ENCODE results near the gene MT1E.
A peak's percentile ranks its signal among the peaks of the same experiment; 100 is the strongest.

MT1E gene

DNA sequence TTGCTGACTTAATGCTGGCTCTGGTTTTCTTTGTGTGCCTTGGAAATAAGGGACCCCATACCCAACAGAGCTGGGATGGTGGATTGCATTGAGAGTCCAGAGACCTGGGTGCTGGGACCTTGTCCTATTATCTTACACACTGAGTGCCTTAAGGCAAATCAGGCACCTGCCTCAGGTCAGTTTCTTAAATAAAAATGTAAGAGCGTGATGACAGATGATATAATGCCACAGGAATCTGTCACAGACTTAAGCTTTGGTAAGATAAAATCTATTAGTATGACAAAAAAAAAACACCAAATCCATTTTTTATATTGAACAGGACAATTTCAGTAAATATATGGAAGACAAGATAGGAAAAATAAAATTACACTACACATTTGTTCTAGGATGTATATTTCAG, 14.5 kb downstream of the MT1E start:
- DNase-seq: no peak
- Mint-ChIP-seq H3K27ac (no peak overlapping the region), H3K27me3 (ENCODE audit: low read depth, poor library complexity) (peaks cover 100% of the 10 kb centered on the region), H3K9me3 (no peaks in the 10 kb centered on the region), H3K4me1 (peaks cover 22% of the 10 kb centered on the region), H3K4me3 (no peak overlapping the region), H3K36me3 (ENCODE audit: low read depth) (no peaks in the 10 kb centered on the region)
- TF ChIP-seq, protein P1, sequence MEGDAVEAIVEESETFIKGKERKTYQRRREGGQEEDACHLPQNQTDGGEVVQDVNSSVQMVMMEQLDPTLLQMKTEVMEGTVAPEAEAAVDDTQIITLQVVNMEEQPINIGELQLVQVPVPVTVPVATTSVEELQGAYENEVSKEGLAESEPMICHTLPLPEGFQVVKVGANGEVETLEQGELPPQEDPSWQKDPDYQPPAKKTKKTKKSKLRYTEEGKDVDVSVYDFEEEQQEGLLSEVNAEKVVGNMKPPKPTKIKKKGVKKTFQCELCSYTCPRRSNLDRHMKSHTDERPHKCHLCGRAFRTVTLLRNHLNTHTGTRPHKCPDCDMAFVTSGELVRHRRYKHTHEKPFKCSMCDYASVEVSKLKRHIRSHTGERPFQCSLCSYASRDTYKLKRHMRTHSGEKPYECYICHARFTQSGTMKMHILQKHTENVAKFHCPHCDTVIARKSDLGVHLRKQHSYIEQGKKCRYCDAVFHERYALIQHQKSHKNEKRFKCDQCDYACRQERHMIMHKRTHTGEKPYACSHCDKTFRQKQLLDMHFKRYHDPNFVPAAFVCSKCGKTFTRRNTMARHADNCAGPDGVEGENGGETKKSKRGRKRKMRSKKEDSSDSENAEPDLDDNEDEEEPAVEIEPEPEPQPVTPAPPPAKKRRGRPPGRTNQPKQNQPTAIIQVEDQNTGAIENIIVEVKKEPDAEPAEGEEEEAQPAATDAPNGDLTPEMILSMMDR (IDR thresholded peaks at IDR 0.05): no peak

DNA sequence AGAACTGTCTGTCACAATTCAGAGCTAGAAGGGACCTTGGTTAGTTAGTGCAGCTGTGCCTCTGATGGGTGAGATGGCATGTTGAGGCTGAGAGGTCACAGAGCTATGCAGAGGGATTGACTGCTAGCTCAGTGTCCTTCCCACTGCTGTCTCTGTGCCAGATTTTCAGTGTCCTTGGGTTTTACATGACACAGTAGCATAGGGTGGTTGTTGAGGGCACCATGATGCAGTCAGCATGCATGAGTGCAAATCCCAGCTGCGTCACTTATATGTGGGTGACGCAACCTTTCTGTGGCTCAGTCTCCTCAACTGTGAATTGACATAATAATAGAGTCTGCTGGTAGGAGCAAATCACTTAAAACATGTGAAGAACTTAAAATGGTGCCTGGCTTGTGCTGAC, 15.6 kb downstream of the MT1E start:
- H3K4me3 Mint-ChIP-seq: no peak overlapping the region
- H3K27ac Mint-ChIP-seq: no peak overlapping the region
- H3K27me3 Mint-ChIP-seq (ENCODE audit: low read depth, poor library complexity): peaks cover 100% of the 10 kb centered on the region
- peaks cover 22% of the 10 kb centered on the region for H3K4me1 Mint-ChIP-seq
- H3K9me3 Mint-ChIP-seq: no peaks in the 10 kb centered on the region
- no peaks in the 10 kb centered on the region for H3K36me3 Mint-ChIP-seq (ENCODE audit: low read depth)
- no peak for DNase-seq
- TF ChIP-seq, protein P1 (IDR thresholded peaks at IDR 0.05): no peak

DNA sequence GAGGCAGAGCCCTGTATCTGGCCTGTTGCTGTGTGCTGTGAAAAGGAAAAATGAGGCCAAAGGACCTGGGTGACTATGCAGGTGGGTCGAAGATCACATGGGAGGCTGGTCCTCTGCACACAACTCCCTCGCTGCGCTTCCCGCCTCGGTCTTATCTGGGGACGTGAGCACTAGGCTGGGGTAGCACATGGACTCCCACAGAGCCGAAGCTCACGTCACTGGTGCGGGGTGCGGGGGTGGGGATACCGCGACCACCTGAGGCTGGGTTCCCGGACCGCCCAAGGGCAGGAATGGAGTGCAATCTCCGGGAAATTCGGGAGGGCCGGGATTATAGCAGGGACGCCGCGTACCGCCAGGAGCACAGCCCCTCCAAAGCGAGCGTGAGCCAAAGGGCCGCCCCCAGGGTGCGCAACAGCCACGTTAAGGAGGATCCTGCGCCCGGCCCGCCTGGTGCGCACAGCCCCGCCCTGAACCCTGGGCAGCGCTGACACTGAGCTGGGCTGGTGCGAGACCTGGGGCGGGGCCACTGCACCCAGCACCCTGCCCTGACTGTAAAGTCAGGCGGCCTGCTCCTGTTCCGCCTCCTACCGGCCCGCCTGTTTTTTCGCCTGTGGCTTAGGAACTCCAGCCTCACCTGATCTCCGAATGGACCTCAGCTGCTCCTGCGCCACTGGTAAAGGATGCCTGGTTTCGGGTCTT, 17.6 kb downstream of the MT1E start:
- H3K9me3 Mint-ChIP-seq: no peaks in the 10 kb centered on the region
- no peaks in the 10 kb centered on the region for H3K36me3 Mint-ChIP-seq (ENCODE audit: low read depth)
- H3K27ac Mint-ChIP-seq: no peak overlapping the region
- H3K4me3 Mint-ChIP-seq: peak overlapping the region; percentile 13
- H3K27me3 Mint-ChIP-seq (ENCODE audit: low read depth, poor library complexity): peaks cover 100% of the 10 kb centered on the region
- DNase-seq: peak; percentile 63
- H3K4me1 Mint-ChIP-seq: peaks cover 16% of the 10 kb centered on the region
- TF ChIP-seq, protein P1 (IDR thresholded peaks at IDR 0.05): no peak

DNA sequence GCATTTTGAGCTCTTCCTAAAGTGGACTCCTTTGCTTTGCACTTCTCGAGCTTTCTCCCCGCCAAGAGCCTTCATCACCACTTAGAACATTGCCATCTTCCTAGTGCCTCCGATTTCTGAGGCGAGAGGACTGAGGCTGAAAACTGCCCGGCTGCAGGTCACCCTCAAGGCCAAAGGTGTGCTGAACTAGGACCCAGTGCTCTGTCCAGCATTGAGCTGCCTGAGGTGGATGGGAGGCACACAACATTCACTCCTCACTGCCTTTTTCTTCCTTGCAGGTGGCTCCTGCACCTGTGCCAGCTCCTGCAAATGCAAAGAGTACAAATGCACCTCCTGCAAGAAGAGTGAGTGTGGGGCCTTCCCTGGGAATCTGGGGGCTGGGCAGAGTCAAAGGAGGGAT, 18.3 kb downstream of the MT1E start:
- Mint-ChIP-seq H3K4me3 (peak overlapping the region; percentile 13), H3K36me3 (ENCODE audit: low read depth) (no peaks in the 10 kb centered on the region), H3K27me3 (ENCODE audit: low read depth, poor library complexity) (peaks cover 100% of the 10 kb centered on the region), H3K4me1 (peaks cover 16% of the 10 kb centered on the region), H3K27ac (no peak overlapping the region), H3K9me3 (no peaks in the 10 kb centered on the region)
- no peak for DNase-seq
- TF ChIP-seq, protein P1 (IDR thresholded peaks at IDR 0.05): no peak

DNA sequence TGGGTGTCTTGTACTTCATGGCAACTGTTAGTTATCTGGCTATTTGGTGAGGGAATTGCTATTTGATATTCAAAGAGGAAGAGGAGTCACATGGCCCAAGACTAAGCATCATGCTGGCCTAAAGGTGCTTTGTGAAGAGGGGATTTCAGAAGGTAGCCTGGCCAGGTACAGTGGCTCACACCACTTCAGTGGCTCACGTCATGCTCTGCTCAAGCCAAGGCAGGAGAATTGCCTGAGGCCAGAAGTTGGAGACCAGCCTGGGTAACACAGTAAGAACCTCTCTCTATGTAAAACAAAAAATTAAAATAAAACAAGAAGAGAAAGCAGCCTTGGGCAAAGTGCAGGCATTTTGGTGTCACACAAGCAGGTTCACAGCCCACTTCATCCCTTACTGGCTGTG, 19.7 kb downstream of the MT1E start:
- peaks cover 100% of the 10 kb centered on the region for H3K27me3 Mint-ChIP-seq (ENCODE audit: low read depth, poor library complexity)
- no peak for DNase-seq
- TF ChIP-seq, protein P1 (IDR thresholded peaks at IDR 0.05): no peak
- no peak overlapping the region for H3K4me3 Mint-ChIP-seq
- H3K36me3 Mint-ChIP-seq (ENCODE audit: low read depth): no peaks in the 10 kb centered on the region
- peaks cover 13% of the 10 kb centered on the region for H3K4me1 Mint-ChIP-seq
- no peak overlapping the region for H3K27ac Mint-ChIP-seq
- no peaks in the 10 kb centered on the region for H3K9me3 Mint-ChIP-seq

DNA sequence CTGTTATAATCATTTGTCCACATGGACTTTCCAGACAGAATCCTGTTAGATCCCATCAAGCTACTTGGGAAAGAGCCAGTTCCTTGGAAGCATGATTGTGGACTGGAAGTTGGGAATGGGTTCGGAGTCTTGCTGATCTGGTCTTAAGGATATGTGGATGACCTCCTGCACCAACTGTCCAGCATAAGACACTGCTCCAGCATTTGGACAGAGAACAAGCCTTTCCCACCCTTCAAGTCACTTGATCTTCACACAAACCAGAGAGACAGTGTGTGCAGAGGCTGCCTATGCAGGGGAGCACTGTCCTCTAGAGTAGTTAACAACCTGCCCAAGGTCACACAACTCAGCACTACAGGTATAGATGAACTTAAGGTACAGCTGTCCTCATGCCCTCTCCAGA, 20.3 kb downstream of the MT1E start:
- no peaks in the 10 kb centered on the region for H3K36me3 Mint-ChIP-seq (ENCODE audit: low read depth)
- TF ChIP-seq, protein P1 (IDR thresholded peaks at IDR 0.05): no peak
- H3K4me3 Mint-ChIP-seq: no peak overlapping the region
- H3K4me1 Mint-ChIP-seq: peaks cover 8% of the 10 kb centered on the region
- no peak overlapping the region for H3K27ac Mint-ChIP-seq
- no peak for DNase-seq
- H3K27me3 Mint-ChIP-seq (ENCODE audit: low read depth, poor library complexity): peaks cover 100% of the 10 kb centered on the region
- H3K9me3 Mint-ChIP-seq: no peaks in the 10 kb centered on the region

Measured in nephron progenitor cell (in vitro differentiated cells).